Esophagus muscularis mucosa (tissue), 4 donors: ENCODE data around the gene CEP97. TPM values are rescaled to one million over a fixed set of nuclear protein-coding genes. Genes with fewer than 3 reads are reported as not detected.
A peak's percentile ranks its signal among the peaks of the same experiment; 100 is the strongest.

Experiments used
- DNase-seq: peaks from one replicate; pipeline ENCODE4 v3.0.0-alpha.2; 2017; ENCODE audit errors: extremely low spot score
- H3K27ac ChIP-seq, 4 donors: fragments of 200-600 bp; sonication (generic); replicated peaks in 1 of 4; 1 replicate in 3 of 4; 2 replicates in 1 of 4; pipeline ENCODE4 v1.5.1; 2016 to 2019; ENCODE audit warnings: mild to moderate bottlenecking in 1 of 4
- H3K27me3 ChIP-seq, 4 donors: fragments of 200-600 bp; sonication (generic); one replicate each; pipeline versions ENCODE4 v1.5.1 to v1.6.0; 2016 to 2019
- H3K36me3 ChIP-seq, 4 donors: fragments of 200-600 bp; sonication (generic); one replicate each; pipeline ENCODE4 v1.5.1; 2016 to 2019
- H3K4me1 ChIP-seq, 4 donors: fragments of 200-600 bp; sonication (generic); one replicate each; pipeline ENCODE4 v1.5.1; 2016 to 2019
- H3K4me3 ChIP-seq, 4 donors: fragments of 200-600 bp; sonication (generic); 1 replicate in 2 of 4; 2 replicates in 2 of 4; pipeline ENCODE4 v1.5.1; 2016 to 2019; ENCODE audit warnings: mild to moderate bottlenecking in 4 of 4, moderate library complexity in 1 of 4
- H3K9me3 ChIP-seq, 4 donors: fragments of 200-600 bp; sonication (generic); 1 replicate in 3 of 4; 2 replicates in 1 of 4; pipeline ENCODE4 v1.5.1; 2016 to 2019
- EP300 ChIP-seq: sonication (generic); formaldehyde crosslinking; IDR thresholded peaks from one replicate; pipeline ENCODE4 v1.6.1; 2017; ENCODE audit warnings: antibody characterized with exemption
- POLR2A ChIP-seq: fragments of 450-650 bp; IDR thresholded peaks from one replicate; pipeline ENCODE4 v1.6.1; 2017; ENCODE audit warnings: antibody characterized with exemption, moderate library complexity, mild to moderate bottlenecking, low read depth
- POLR2AphosphoS5 ChIP-seq, 2 donors: sonication (generic); formaldehyde crosslinking; IDR thresholded peaks; one replicate each; pipeline ENCODE4 v1.6.1; 2017; ENCODE audit warnings: antibody characterized with exemption in 2 of 2
- WGBS: methylation state at CpG from one replicate; pipeline ENCODE4 v1.1.5; 2018; 5-methylcytosine and 5-hydroxymethylcytosine counted together
- intact Hi-C: fragments of 100-400 bp; cut with DNase I; formaldehyde crosslinking; loops from one replicate; pipeline ENCODE4 v1.15.1; 2023
- total RNA-seq, 4 donors: library from RNA; depleted of rRNA; stranded (reverse); fragments of >200 nt; gene quantifications; one replicate each; pipeline versions ENCODE4 v1.1.0 to v1.2.1, GENCODE V29; 2016
- TF ChIP-seq, protein P1 (sequence below), 3 experiments: fragments of 200-600 bp in 2 of 3; fragments of 450-650 bp in 1 of 3; sonication (generic) in 2 of 3; IDR thresholded peaks; one replicate each; pipeline ENCODE4 v1.5.1; 2017 to 2019; ENCODE audit warnings: antibody characterized with exemption in 3 of 3, mild to moderate bottlenecking in 2 of 3, moderate library complexity in 1 of 3

The CEP97 gene, protein sequence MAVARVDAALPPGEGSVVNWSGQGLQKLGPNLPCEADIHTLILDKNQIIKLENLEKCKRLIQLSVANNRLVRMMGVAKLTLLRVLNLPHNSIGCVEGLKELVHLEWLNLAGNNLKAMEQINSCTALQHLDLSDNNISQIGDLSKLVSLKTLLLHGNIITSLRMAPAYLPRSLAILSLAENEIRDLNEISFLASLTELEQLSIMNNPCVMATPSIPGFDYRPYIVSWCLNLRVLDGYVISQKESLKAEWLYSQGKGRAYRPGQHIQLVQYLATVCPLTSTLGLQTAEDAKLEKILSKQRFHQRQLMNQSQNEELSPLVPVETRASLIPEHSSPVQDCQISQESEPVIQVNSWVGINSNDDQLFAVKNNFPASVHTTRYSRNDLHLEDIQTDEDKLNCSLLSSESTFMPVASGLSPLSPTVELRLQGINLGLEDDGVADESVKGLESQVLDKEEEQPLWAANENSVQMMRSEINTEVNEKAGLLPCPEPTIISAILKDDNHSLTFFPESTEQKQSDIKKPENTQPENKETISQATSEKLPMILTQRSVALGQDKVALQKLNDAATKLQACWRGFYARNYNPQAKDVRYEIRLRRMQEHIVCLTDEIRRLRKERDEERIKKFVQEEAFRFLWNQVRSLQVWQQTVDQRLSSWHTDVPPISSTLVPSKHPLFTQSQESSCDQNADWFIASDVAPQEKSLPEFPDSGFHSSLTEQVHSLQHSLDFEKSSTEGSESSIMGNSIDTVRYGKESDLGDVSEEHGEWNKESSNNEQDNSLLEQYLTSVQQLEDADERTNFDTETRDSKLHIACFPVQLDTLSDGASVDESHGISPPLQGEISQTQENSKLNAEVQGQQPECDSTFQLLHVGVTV
- total RNA-seq: 10 to 100 TPM in 1 of 4 donors, 1 to 10 TPM in 3; 7.2 to 10.4 (median 8.0) TPM

DNA sequence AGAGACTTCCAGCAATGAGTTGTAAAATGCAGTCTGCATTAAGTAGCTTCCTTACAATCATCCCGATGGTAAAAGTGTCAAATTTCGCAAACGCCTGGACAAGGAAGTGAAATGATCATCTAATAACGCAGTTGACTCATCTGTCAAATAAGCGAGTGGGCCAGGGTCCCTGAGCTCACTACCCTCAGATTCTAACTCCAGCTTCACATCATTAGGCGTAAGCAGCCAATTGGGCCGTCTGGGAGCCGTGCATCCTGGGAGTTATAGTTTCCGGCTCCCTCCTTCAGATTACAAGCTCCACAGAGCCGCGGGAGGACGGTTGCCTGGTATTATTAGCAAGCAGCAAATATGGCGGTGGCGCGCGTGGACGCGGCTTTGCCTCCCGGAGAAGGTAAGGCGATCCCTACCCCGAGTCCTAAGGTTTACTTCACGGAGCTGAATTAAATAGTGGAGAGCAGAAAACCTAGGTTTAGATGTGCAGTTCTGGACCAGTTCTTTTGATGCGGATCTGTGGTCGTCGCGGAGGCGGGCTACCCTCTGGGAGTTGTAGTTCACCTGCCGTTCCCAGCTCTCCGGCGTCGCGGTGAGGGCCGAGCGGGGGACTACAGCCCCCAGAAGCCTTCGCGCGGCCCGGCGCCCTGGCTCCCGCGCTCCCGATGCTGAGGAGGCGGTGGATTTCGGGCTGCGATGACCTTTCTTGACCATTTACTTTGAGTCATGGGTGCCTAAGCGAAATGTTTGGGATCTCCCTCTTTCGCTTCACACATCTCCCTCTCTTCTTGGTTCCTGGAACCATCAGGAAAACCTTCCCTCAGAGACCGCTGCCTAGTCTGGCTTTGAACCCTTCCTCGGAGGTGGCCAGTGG is at the start of gene CEP97:
Gene CEP97, plus strand, starts transcription at position 286 of the 865 bp plus-strand sequence. Its CDS starts 63 bp downstream, at position 349.
- no peaks in the 10 kb centered on the region for H3K27me3 ChIP-seq
- TF ChIP-seq POLR2A (no peak), EP300 (no peak), POLR2AphosphoS5 (IDR thresholded peaks at IDR 0.05) (peak; percentile 59 to 63)
- TF ChIP-seq, protein P1, sequence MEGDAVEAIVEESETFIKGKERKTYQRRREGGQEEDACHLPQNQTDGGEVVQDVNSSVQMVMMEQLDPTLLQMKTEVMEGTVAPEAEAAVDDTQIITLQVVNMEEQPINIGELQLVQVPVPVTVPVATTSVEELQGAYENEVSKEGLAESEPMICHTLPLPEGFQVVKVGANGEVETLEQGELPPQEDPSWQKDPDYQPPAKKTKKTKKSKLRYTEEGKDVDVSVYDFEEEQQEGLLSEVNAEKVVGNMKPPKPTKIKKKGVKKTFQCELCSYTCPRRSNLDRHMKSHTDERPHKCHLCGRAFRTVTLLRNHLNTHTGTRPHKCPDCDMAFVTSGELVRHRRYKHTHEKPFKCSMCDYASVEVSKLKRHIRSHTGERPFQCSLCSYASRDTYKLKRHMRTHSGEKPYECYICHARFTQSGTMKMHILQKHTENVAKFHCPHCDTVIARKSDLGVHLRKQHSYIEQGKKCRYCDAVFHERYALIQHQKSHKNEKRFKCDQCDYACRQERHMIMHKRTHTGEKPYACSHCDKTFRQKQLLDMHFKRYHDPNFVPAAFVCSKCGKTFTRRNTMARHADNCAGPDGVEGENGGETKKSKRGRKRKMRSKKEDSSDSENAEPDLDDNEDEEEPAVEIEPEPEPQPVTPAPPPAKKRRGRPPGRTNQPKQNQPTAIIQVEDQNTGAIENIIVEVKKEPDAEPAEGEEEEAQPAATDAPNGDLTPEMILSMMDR (IDR thresholded peaks at IDR 0.05): no peak
- under 1% methylated on average over 39 of the region's 49 CpGs for WGBS
- peak; percentile 97 for DNase-seq
- intact Hi-C loops: no loop called here
- H3K36me3 ChIP-seq: peaks cover 0 to 19% (median 12%) of the 10 kb centered on the region in 4 donors
- peak within 1 kb of the TSS; percentile 63 to 82 (median 78) for H3K4me3 ChIP-seq
- H3K4me1 ChIP-seq: peaks cover 8 to 16% (median 15%) of the 10 kb centered on the region in 4 donors
- peak within 1 kb of the TSS; percentile 62 to 84 (median 78) for H3K27ac ChIP-seq
- H3K9me3 ChIP-seq: no peaks in the 10 kb centered on the region

DNA sequence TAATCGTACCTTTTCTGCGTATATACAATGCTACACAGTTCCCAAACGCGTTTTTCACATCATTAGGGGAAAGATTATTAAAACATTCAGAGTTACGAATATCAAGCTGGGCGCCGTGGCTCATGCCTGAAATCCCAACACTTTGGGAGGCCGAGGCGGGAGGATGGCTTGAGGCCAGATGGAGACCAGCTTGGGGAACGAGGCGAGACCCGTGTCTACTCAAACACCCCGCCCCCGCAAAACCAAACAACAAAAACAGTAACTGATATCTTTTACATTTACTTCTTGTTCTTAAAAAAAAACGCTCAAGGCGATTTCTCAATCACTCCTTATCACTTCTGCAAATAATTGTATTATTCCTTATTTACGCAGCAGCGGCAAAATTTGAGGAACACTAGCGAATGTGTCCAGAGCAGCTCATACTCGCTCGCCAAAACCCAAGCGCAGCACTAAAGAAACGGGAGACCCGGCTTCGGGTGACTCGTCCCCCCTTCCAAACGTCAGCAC is 48.7 kb upstream of the CEP97 start:
- 12% methylated on average over 27 of the region's 27 CpGs for WGBS
- H3K27ac ChIP-seq: peak overlapping the region; percentile 96 to 100 (median 98)
- H3K36me3 ChIP-seq: peaks cover 11 to 25% (median 16%) of the 10 kb centered on the region in 4 donors
- peaks cover 21 to 43% (median 36%) of the 10 kb centered on the region in 4 donors for H3K4me1 ChIP-seq
- peak overlapping the region; percentile 93 to 100 (median 99) for H3K4me3 ChIP-seq
- H3K27me3 ChIP-seq: no peaks in the 10 kb centered on the region
- intact Hi-C loops: loop anchor here (5.0 kb wide), 1 partner anchor 98 kb away; no protein-coding TSS in a partner anchor
- no peaks in the 10 kb centered on the region for H3K9me3 ChIP-seq
- no peak for DNase-seq
- TF ChIP-seq POLR2A (no peak), EP300 (no peak), POLR2AphosphoS5 (IDR thresholded peaks at IDR 0.05) (no peak)
- TF ChIP-seq, protein P1 (IDR thresholded peaks at IDR 0.05): no peak

DNA sequence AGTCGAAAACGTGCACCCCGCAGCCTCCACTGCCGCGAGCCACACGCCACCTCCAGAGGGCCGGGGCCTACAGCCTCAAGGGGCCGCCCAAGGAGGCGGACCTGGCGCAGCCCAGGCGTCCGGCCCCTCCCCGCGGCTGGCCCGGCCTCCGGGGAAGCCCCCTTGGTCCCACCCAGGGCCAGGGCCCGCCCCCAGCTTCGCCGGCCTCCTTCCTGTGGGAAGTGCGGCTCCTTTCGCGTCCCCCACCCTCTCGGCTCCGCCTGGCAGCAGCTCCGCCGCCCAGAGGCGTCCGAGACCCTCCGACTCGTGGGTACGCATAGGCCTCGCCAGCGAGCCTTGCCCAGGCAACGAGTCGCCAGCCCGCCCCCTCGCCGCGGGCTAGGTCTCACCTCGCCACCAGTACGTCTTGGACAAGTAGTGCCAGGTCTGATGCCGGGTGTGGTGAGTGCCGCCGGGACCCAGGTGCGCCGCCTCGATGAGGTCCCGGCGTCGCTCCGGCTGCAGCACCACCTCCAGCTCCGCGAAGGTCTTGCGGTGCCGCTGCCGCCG is 48.1 kb upstream of the CEP97 start:
- intact Hi-C loops: loop anchor here (5.0 kb wide), 1 partner anchor 99 kb away; no protein-coding TSS in a partner anchor
- peak; percentile 95 for DNase-seq
- peaks cover 14 to 25% (median 18%) of the 10 kb centered on the region in 4 donors for H3K36me3 ChIP-seq
- TF ChIP-seq POLR2AphosphoS5 (IDR thresholded peaks at IDR 0.05) (peak; percentile 74 to 86), EP300 (no peak), POLR2A (peak; percentile 5)
- TF ChIP-seq, protein P1 (IDR thresholded peaks at IDR 0.05): peak in 2 of 3 experiments; percentile 12 to 21
- peak overlapping the region; percentile 93 to 100 (median 99) for H3K4me3 ChIP-seq
- 0% methylated on average over 6 of the region's 57 CpGs for WGBS
- no peaks in the 10 kb centered on the region for H3K9me3 ChIP-seq
- H3K27me3 ChIP-seq: no peaks in the 10 kb centered on the region
- H3K27ac ChIP-seq: peak overlapping the region; percentile 96 to 100 (median 98)
- H3K4me1 ChIP-seq: peaks cover 21 to 43% (median 36%) of the 10 kb centered on the region in 4 donors
